ENCODE results near the gene APBA2.

- no peak for TF ChIP-seq CTCF (IDR thresholded peaks at IDR 0.05; ENCODE audit: low read length)
- TF ChIP-seq EZH2 (optimal IDR thresholded peaks at IDR 0.05; ENCODE audit: low read depth, low read length), result no peak
These were observed 253.3 kb downstream of the APBA2 start for GRCh38 chr15:29139072-29139471.

Data from MM.1S (cell line).